Effector memory CD8-positive, alpha-beta T cell (primary cell): ENCODE measurements around the gene CCDC78.
A peak's percentile ranks its signal among the peaks of the same experiment; 100 is the strongest.

Source experiments
- ATAC-seq: fragments of 150-1000 bp; cut with Tn5 transposase; replicated peaks from 2 replicates; pipeline ENCODE4 v1.10.0; 2021; ENCODE audit warnings: mild to moderate bottlenecking, moderate library complexity
- DNase-seq, 3 experiments: peaks; one replicate each; pipeline ENCODE4 v3.0.0; 2021
- H3K27ac Mint-ChIP-seq, 2 donors: one replicate each; pipeline ENCODE4 v1.8.0; 2022; ENCODE audit warnings: mild to moderate bottlenecking in 2 of 2, mixed read lengths in 2 of 2, moderate library complexity in 2 of 2
- H3K27me3 Mint-ChIP-seq, 2 donors: one replicate each; pipeline ENCODE4 v1.8.0; 2022; ENCODE audit warnings: mixed read lengths in 2 of 2
- H3K36me3 Mint-ChIP-seq: one replicate; pipeline ENCODE4 v1.8.0; 2022; ENCODE audit warnings: mild to moderate bottlenecking, moderate library complexity, mixed read lengths; ENCODE audit not compliant: insufficient read depth
- H3K4me1 Mint-ChIP-seq, 2 donors: one replicate each; pipeline ENCODE4 v1.8.0; 2022; ENCODE audit warnings: low read depth in 2 of 2, mixed read lengths in 2 of 2
- H3K4me3 Mint-ChIP-seq, 2 donors: one replicate each; pipeline ENCODE4 v1.8.0; 2022; ENCODE audit warnings: mild to moderate bottlenecking in 2 of 2, mixed read lengths in 2 of 2, moderate library complexity in 2 of 2
- H3K9me3 Mint-ChIP-seq, 2 donors: one replicate each; pipeline ENCODE4 v1.8.0; 2022; ENCODE audit warnings: mixed read lengths in 2 of 2

The CCDC78 gene

DNA sequence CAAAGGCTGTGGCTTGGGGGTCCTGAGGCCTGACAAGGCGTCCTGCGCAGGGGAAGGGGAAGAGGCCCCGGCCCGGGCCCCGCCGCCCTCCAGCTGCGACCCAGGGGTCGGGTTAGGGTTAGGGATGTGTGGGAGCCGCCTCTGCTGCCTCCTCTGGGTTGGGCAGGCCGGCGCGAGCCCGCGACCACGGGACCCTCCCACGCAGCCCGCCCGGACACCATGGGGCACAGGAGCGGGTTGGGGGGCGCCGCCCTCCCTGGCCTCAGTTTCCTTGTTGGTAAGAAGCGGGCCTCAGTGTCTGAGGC is 14.2 kb upstream of the CCDC78 start:
- ATAC-seq (peak; percentile 14), DNase-seq (no peak)
- peaks cover 0 to 3% of the 10 kb centered on the region in 2 donors for H3K4me1 Mint-ChIP-seq
- no peaks in the 10 kb centered on the region for H3K27me3 Mint-ChIP-seq
- peak overlapping the region; percentile 46 to 51 for H3K27ac Mint-ChIP-seq
- peaks cover 27% of the 10 kb centered on the region for H3K36me3 Mint-ChIP-seq
- H3K9me3 Mint-ChIP-seq = no peaks in the 10 kb centered on the region
- H3K4me3 Mint-ChIP-seq = peak overlapping the region; percentile 73 to 76

DNA sequence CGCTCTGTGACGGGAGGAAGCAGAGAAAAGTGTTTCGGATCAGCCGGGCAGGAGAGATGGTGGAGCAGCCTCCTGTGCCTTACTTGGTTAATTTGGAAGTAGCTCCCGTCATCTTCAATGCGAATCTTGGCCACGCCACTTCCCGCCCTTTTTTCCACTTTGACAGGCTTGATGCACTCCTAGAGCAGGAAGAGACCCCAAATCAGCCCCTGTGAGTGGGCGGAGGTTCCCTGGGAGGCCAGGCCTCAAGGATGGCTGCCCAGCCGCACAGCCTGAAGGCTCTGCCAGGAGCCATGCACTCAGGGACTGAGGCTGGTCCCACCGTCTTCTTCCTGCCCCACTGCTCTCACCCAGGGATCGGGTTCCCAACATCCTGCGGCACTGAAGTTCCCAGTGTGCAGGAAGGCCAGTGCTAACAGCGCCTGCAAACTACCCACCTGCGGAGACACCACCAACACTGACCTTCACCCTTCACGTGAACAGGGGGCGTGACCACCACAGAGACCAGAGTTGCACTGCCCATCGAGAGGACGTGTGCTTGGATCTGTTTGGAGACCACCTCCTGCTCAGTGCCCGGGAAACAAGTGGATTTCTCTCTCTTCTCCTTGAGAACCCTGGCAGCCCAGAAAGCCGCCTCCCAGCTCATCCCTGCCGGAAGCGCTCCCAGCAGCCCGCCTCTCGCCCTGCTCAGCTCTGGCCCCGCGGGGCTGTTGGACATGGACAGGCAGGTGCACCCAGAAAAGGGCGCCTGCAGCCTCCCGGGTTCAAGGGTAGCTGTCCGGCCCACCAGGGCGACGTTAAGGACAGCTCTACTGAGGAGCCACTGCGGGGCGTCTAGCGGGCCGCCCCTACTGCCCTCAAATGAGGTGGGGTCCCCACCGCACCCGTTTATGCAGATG is 13.6 kb upstream of the CCDC78 start:
- ATAC-seq (no peak), DNase-seq (no peak)
- Mint-ChIP-seq H3K9me3 (no peaks in the 10 kb centered on the region), H3K36me3 (peaks cover 30% of the 10 kb centered on the region), H3K27ac (peak overlapping the region; percentile 51 to 56), H3K4me1 (peaks cover 0 to 3% of the 10 kb centered on the region in 2 donors), H3K4me3 (peak overlapping the region; percentile 73 to 76), H3K27me3 (no peaks in the 10 kb centered on the region)

DNA sequence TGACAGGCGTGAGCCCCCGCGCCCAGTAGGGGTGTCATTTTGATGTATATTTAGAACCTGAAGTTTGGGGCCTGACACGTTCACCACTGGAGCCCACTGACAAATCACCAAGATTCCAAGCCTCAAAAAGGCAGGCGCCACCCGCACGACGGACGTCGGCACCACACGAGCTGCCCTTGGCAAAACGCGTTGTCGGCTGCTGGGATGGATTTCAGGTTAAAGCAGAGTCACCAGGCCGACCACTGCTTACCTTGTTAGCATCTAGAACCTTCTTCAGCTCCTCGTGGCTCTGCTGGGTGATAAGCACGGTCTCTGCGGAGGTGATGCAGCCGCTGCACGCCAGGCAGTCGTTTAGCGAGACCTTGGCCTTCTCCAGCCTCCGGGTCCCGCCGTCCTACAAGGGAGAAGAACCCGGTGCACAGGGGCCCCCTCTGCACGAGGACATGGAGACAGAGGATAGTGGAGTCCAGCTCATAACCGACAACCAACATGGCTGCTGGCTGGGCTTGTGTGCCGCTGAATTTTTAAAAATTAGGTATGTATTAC is 10.8 kb upstream of the CCDC78 start:
- no peak for DNase-seq
- H3K9me3 Mint-ChIP-seq = no peaks in the 10 kb centered on the region
- peaks cover 0 to 4% of the 10 kb centered on the region in 2 donors for H3K4me1 Mint-ChIP-seq
- peaks cover 41% of the 10 kb centered on the region for H3K36me3 Mint-ChIP-seq
- ATAC-seq = no peak
- no peak overlapping the region for H3K27ac Mint-ChIP-seq
- no peaks in the 10 kb centered on the region for H3K27me3 Mint-ChIP-seq
- no peak overlapping the region for H3K4me3 Mint-ChIP-seq

DNA sequence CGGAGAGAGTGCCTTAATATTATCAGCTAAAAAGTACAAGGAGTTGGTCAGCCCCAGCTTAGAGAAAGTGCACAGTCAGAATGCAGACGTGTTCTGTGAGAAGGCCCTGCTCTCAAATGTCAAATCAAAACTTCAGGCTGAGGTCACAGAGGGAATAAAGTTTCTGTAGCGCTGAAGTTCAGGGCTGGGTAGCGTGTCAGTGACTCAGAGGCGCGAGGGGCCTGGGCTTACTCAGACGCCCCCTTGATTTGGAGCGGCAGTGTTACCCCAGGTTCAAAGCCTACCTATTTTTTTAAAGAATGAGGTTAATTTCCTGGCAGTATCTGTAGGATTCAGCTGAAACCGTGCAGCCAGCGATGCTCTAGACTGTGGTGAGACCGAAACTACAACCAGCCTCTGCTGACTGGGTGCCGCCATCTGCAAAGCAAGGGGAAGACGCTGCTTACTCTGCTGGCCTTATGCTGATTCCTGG is 9.8 kb upstream of the CCDC78 start:
- peaks cover 35% of the 10 kb centered on the region for H3K36me3 Mint-ChIP-seq
- H3K27me3 Mint-ChIP-seq = no peaks in the 10 kb centered on the region
- ATAC-seq (no peak), DNase-seq (no peak)
- H3K27ac Mint-ChIP-seq = no peak overlapping the region
- peaks cover 0 to 4% of the 10 kb centered on the region in 2 donors for H3K4me1 Mint-ChIP-seq
- H3K9me3 Mint-ChIP-seq = no peaks in the 10 kb centered on the region
- H3K4me3 Mint-ChIP-seq = no peak overlapping the region

DNA sequence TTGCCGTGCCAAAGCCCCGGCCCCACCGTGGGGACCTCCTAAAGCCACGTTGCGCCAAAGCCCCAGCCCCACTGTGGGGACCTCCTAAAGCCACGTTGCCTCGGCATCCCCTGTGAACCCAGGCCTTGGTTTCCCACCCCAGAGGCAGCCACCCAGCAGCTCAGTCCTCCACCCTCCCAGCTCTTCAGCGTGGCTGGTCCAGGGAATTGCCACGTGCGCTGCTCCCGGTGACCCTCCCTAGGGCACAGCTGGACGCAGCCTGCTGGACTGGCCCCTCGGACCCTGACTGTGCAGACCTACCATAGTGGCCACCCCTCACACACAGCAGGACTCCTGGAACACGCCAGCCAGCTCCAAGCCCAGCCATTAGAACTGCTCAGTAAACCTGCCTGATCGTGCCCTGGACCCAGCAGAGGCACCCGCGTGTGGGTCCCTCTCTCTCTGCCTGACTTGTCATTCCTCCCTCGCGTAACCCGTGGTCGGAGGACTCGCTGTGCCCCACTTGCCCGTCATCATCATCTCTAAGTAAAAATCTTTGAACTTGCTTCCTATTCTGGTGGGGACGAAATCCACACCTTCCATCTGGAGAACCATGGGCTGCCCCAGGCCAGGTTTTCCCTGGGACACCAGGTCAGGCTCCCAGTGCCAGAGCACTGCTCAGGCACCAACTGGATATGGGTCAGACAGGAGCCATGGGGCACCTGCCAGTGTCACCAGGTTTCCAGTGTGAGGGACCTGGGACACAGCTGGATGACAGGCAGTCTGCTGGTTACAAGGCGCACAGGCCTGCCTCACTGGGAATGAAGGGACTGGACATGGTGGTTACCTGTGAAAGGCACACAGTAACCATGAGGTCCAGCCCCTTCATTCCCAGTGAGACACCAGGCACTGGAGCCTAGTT is 9.0 kb upstream of the CCDC78 start:
- peak overlapping the region in 1 of 2 donors; percentile 44 for H3K27ac Mint-ChIP-seq
- H3K4me3 Mint-ChIP-seq = no peak overlapping the region
- no peaks in the 10 kb centered on the region for H3K9me3 Mint-ChIP-seq
- DNase-seq = no peak
- H3K4me1 Mint-ChIP-seq = peaks cover 0 to 4% of the 10 kb centered on the region in 2 donors
- no peaks in the 10 kb centered on the region for H3K27me3 Mint-ChIP-seq
- H3K36me3 Mint-ChIP-seq = peaks cover 34% of the 10 kb centered on the region
- ATAC-seq = no peak

DNA sequence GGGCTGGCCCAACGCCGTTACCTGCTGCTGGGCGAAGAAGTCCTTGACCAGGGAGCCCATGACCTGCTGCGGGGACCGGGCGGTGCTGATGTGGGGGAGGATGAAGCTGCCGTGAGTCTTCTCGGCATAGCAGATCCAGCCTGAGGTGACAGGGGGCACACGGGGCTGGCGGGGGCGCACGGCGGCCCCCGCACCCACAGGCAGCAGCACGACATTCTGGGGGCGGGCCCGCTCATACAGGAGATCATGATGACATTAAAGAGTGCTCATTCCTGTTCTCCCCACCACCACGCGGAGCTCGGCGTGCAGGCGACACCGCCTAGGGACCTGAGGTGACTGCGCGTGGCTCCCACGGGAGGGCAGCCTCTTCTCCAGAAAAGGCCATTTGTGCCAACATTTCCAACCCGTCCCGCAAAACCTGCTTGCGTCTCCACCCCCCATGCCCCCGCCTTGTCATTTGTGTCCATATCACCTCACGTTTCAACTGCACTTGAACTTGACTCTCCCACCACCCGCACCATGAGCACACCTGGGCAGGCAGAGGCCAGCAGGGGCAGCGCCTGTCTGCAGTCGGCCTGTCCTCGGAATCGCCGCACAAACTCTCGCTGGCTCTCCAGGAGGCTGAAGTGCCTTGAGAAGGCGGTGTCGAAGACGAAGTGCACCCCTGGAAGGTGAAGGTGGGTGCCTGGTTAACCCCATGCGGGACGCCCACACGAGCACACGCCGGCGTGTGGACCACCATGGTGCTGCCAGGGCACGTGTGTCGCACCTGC is 8.2 kb upstream of the CCDC78 start:
- peaks cover 39% of the 10 kb centered on the region for H3K36me3 Mint-ChIP-seq

DNA sequence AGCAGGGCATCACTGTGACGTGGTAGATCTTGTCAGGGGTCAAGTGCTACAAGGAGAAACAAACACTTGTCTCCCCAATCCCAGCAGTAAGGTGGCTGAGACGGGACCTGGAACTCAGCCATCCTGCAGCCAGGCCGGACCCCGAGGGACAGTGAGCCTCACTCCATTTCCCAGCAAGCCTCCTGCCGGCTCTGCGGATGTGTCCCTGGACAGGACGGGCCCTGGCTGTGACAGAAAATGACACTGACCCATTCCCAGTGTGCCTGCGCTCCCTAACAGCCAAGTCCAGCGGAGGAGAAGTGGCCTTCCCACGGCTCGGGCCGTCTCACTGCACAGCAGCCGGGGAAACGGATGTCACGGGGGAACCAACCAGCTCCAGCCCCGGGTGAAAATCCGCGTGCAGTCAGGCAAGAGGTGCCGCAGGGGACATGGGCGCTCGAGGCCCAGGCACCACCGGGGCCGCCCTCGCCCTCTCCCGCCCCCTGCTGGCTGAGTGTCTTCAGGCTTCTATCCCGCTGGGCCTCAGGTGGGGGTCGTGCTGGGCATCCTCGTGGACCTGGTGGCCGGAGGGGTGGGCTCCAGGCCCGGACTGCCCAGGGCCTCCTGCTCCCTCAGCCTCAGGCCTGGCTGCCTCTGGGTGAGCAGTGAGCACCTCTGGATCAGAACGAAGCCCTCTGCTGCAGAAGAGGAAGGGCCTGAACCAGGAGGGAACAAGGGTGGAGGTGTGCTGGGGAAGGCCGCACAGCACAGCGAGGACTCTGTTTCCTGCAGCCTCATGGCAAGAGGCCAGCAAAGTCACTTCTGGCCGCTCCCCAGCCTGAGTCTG is 7.4 kb upstream of the CCDC78 start:
- H3K36me3 Mint-ChIP-seq = peaks cover 44% of the 10 kb centered on the region
- no peak for ATAC-seq
- no peak overlapping the region for H3K4me3 Mint-ChIP-seq
- H3K9me3 Mint-ChIP-seq = no peaks in the 10 kb centered on the region
- DNase-seq = no peak
- no peaks in the 10 kb centered on the region for H3K27me3 Mint-ChIP-seq
- H3K27ac Mint-ChIP-seq = no peak overlapping the region
- peaks cover 0 to 1% of the 10 kb centered on the region in 2 donors for H3K4me1 Mint-ChIP-seq

More for the DNA sequence above, 8.2 kb upstream of the CCDC78 start:
- ATAC-seq = no peak
- no peaks in the 10 kb centered on the region for H3K9me3 Mint-ChIP-seq
- no peak for DNase-seq
- peaks cover 0 to 1% of the 10 kb centered on the region in 2 donors for H3K4me1 Mint-ChIP-seq
- no peaks in the 10 kb centered on the region for H3K27me3 Mint-ChIP-seq
- H3K4me3 Mint-ChIP-seq = no peak overlapping the region
- H3K27ac Mint-ChIP-seq = no peak overlapping the region

DNA sequence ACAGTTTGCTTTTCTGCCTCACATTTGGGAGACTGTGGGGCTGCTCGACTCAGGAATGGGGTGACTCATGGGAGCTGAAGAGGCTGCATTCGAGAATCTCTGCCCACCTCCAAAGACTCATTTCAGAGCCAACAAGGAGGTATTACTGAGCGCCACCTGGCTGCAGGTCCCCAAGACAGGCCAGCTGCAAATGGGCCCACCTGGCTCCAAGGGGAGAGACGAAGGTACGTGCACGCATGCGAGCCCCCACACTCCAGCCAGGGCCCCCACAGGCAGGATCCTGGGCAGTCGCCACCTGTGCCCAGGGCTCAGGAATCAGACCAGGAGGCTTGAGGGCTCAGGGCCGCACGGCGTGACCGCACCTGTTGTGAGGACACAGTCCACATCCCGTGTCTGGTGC is 6.7 kb upstream of the CCDC78 start:
- Mint-ChIP-seq H3K4me1 (peaks cover 0 to 1% of the 10 kb centered on the region in 2 donors), H3K36me3 (peaks cover 44% of the 10 kb centered on the region), H3K9me3 (no peaks in the 10 kb centered on the region), H3K27me3 (no peaks in the 10 kb centered on the region), H3K27ac (no peak overlapping the region), H3K4me3 (no peak overlapping the region)
- DNase-seq (no peak), ATAC-seq (no peak)

DNA sequence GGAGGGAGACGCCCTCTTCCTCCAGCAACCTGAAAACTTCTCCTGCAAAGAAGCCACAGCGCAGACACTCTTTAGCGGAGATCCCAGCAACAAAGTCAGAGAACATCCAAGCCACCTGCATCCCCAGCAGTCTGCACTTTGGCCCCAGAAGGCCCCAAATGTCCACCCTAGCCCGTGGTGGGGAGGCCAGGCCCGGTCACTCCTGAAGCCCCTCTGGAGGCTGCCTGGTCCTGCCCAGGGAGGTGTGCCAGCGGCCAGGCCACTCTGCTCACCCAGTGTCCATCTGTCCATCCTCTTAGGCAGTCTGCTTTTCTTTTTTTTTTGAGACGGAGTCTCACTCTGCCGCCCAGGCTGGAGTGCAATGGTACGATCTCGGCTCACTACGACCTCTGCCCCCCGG is 6.1 kb upstream of the CCDC78 start:
- ATAC-seq = no peak
- no peaks in the 10 kb centered on the region for H3K9me3 Mint-ChIP-seq
- peaks cover 41% of the 10 kb centered on the region for H3K36me3 Mint-ChIP-seq
- H3K4me3 Mint-ChIP-seq = no peak overlapping the region
- no peaks in the 10 kb centered on the region for H3K27me3 Mint-ChIP-seq
- no peak for DNase-seq
- peaks cover 0 to 1% of the 10 kb centered on the region in 2 donors for H3K4me1 Mint-ChIP-seq
- H3K27ac Mint-ChIP-seq = peak overlapping the region in 1 of 2 donors; percentile 32

DNA sequence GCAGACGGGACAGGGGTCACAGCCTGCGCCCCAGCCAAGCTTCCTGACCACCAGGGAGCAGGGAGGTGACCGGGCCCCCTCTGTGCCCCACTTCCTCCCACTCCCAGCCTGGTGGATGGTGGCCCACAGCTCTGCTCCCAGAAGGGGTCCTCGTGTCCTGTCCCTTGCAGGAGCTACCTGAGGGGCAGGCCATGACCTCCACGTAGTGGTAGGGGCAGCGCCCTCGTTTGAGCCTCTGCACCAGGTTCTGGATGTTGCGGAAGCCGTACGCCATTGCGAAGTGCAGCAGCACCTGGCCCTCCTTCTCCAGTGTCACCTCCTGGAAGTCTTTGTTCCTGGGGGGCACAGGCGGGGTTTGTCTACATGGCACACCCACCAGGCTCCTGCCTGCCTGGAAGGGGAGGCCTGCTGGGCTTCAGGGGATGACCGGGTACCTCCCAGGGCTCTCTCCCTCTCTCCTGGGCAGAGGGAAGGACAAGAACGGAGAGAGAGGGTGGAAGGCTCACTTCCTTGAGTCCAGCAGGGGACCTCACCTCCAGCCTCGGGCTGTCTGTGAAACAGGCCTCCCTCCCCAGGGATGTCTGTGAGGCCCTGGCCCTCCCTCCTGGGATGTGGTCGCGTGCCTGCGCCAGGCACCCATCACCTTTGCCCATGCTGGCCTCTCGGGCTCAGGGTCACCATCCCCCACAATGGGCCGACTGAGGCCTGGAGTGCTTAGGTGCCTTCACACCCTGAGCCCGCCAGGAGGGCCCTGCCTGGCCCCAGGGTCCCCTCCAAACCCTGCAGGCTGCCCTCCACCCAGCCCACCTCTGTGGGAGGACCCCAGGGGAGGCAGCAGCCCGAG is 4.6 kb upstream of the CCDC78 start:
- no peak overlapping the region for H3K4me3 Mint-ChIP-seq
- no peak overlapping the region for H3K27ac Mint-ChIP-seq
- no peaks in the 10 kb centered on the region for H3K9me3 Mint-ChIP-seq
- DNase-seq (no peak), ATAC-seq (no peak)
- H3K36me3 Mint-ChIP-seq = peaks cover 39% of the 10 kb centered on the region
- H3K27me3 Mint-ChIP-seq = no peaks in the 10 kb centered on the region
- peaks cover 0 to 1% of the 10 kb centered on the region in 2 donors for H3K4me1 Mint-ChIP-seq

DNA sequence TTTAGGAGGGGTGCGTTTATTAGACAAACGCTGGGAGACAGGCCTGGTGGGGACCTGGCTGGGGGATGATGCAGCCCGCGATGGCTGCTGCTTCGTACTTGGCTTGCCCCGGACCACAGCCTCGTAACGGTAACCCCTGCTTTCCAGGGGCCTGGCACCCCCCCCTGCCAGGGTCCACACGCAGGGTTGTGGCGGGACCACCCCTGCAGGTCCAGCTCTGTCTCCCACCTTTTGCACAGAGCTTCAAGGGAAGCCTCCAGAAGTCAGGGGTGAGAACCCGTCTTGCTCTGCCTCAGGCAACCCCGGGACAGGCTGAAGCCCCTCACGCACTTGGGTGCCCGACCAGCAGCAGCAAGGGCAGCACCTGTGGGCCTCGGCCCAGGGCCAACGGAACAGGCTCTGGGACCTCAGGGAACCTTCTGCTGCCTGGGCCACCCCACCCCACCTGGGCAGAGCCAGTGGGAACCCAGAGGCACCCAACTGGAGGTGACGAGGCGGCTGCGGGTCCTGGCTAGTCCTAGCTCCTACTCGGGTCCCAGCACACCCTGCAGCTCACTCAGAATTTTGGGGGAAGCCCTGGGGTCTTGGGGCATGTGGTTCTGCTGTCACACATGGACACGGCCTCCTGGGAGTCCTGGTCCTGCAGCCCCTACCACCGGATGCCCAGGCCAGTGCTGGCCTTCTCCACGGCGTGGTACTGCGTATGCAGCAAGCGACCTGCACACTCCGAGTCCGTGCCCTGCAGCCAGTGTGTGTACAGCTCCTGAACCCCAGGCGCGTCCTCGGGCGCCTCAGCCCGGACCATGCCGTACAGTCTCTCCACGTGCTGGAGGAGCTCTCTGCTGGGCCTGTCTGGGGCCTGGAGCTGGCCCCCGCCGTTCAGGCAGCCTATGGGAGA is 3.8 kb upstream of the CCDC78 start:
- DNase-seq = no peak
- H3K4me3 Mint-ChIP-seq = peak overlapping the region in 1 of 2 donors; percentile 19
- H3K4me1 Mint-ChIP-seq = peaks cover 0 to 5% of the 10 kb centered on the region in 2 donors
- no peak for ATAC-seq
- no peak overlapping the region for H3K27ac Mint-ChIP-seq
- no peaks in the 10 kb centered on the region for H3K27me3 Mint-ChIP-seq
- peaks cover 37% of the 10 kb centered on the region for H3K36me3 Mint-ChIP-seq
- H3K9me3 Mint-ChIP-seq = no peaks in the 10 kb centered on the region
